GM23248 (cell line): ENCODE data around the gene LRIF1. TPM values are rescaled to one million over a fixed set of nuclear protein-coding genes. Genes with fewer than 3 reads are reported as not detected.

Source experiments
- DNase-seq: peaks from one replicate; pipeline ENCODE4 v3.0.0-alpha.2; 2015
- H2AFZ ChIP-seq: fragments of 200-600 bp; sonication (generic); 2 replicates; pipeline ENCODE4 v1.6.1; 2016; ENCODE audit warnings: antibody characterized with exemption
- H3F3A ChIP-seq: fragments of 200-600 bp; sonication (generic); 2 replicates; pipeline ENCODE4 v1.6.1; 2016; ENCODE audit warnings: mild to moderate bottlenecking, antibody characterized with exemption, mixed run types; ENCODE audit not compliant: insufficient read depth
- H3K27ac ChIP-seq: fragments of 200-600 bp; sonication (generic); 2 replicates; pipeline ENCODE4 v1.5.1; 2016; ENCODE audit warnings: mild to moderate bottlenecking
- H3K27me3 ChIP-seq: fragments of 200-600 bp; sonication (generic); replicated peaks from 2 replicates; pipeline ENCODE4 v1.6.1; 2016; ENCODE audit warnings: mild to moderate bottlenecking; ENCODE audit not compliant: insufficient read depth
- H3K36me3 ChIP-seq: fragments of 200-600 bp; sonication (generic); 2 replicates; pipeline ENCODE4 v1.6.1; 2016; ENCODE audit warnings: low read depth, mild to moderate bottlenecking
- H3K4me1 ChIP-seq: fragments of 200-600 bp; sonication (generic); 2 replicates; pipeline ENCODE4 v1.6.1; 2016; ENCODE audit warnings: mild to moderate bottlenecking; ENCODE audit not compliant: insufficient read depth
- H3K4me2 ChIP-seq: fragments of 200-600 bp; sonication (generic); one replicate; pipeline ENCODE4 v1.6.1; 2016; ENCODE audit warnings: mild to moderate bottlenecking; ENCODE audit not compliant: unreplicated experiment
- H3K4me3 ChIP-seq: fragments of 200-600 bp; sonication (generic); 2 replicates; pipeline ENCODE4 v1.5.1; 2016; ENCODE audit warnings: mild to moderate bottlenecking
- H3K79me2 ChIP-seq: fragments of 200-600 bp; sonication (generic); 2 replicates; pipeline ENCODE4 v1.6.1; 2016; ENCODE audit warnings: mild to moderate bottlenecking; ENCODE audit not compliant: insufficient read depth
- H3K9ac ChIP-seq: fragments of 200-600 bp; sonication (generic); 2 replicates; pipeline ENCODE4 v1.6.1; 2016; ENCODE audit warnings: mild to moderate bottlenecking
- H3K9me2 ChIP-seq: fragments of 200-600 bp; sonication (generic); 2 replicates; pipeline ENCODE4 v1.6.1; 2016; ENCODE audit warnings: mixed run types, mild to moderate bottlenecking, moderate library complexity; ENCODE audit not compliant: insufficient read depth
- H3K9me3 ChIP-seq: fragments of 200-600 bp; sonication (generic); one replicate; pipeline ENCODE4 v1.6.1; 2017; ENCODE audit warnings: low read depth
- H4K20me1 ChIP-seq: fragments of 200-600 bp; sonication (generic); 2 replicates; pipeline ENCODE4 v1.6.0; 2016; ENCODE audit not compliant: insufficient read depth
- EZH2 ChIP-seq: fragments of 200-600 bp; sonication (generic); IDR thresholded peaks from 2 replicates; pipeline ENCODE4 v1.6.1; 2018; ENCODE audit warnings: antibody characterized with exemption, mild to moderate bottlenecking; ENCODE audit not compliant: insufficient read depth, poor library complexity, severe bottlenecking
- EZH2phosphoT487 ChIP-seq: fragments of 200-600 bp; sonication (generic); IDR thresholded peaks from 2 replicates; pipeline ENCODE4 v1.6.1; 2018; ENCODE audit warnings: antibody characterized with exemption, moderate library complexity, mild to moderate bottlenecking, low read depth; ENCODE audit not compliant: insufficient read depth
- WGBS, 2 experiments: methylation state at CpG; one replicate each; pipeline ENCODE4 v1.1.6; 2015 to 2017; ENCODE audit warnings: low lambda C conversion rate in 2 of 2, low coverage in 1 of 2; ENCODE audit errors: missing lambda C conversion rate in 2 of 2; 5-methylcytosine and 5-hydroxymethylcytosine counted together
- in situ Hi-C: fragments of 300-500 bp; cut with MboI; formaldehyde crosslinking; loops from 2 replicates; pipeline ENCODE4 v1.15.0; 2020
- polyA plus RNA-seq: library from polyadenylated mRNA; unstranded; fragments of >200 nt; fragmentation: Nextera tagmentation; extraction: Ambion mirVana; gene quantifications from 2 replicates; pipeline ENCODE4 v1.2.1, GENCODE V29; 2016
- total RNA-seq: library from RNA; depleted of rRNA; stranded (reverse); fragments of >200 nt; shearing (Covaris generic); gene quantifications from 2 replicates; pipeline ENCODE4 v1.2.3, GENCODE V29; 2014

Gene LRIF1
- total and polyA plus RNA-seq, 2 experiments from 2014 or later: 18.6 to 19.2 TPM

- Histone ChIP-seq H3K4me2 (peak overlapping the region; percentile 42), H4K20me1 (no peaks in the 10 kb centered on the region), H3K27me3 (no peaks in the 10 kb centered on the region), H3K4me3 (peak overlapping the region; percentile 45; the same call in 1 of the 2 replicates), H3K27ac (no peak overlapping the region), H3K9me2 (no peaks in the 10 kb centered on the region), H3K36me3 (no peaks in the 10 kb centered on the region), H3K4me1 (peaks cover 11% of the 10 kb centered on the region; the same call in 1 of the 2 replicates), H3K79me2 (no peaks in the 10 kb centered on the region), H3K9me3 (peaks cover 3% of the 10 kb centered on the region), H3K9ac (peak overlapping the region; percentile 4; the same call in 1 of the 2 replicates), H3F3A (no peaks in the 10 kb centered on the region), H2AFZ (peak overlapping the region; percentile 54)
- in situ Hi-C loops: no loop called here
- peak; percentile 57 for DNase-seq
- no peak for TF ChIP-seq EZH2phosphoT487
- no peak for TF ChIP-seq EZH2
- 34 to 35% methylated on average over 2 of the region's 2 CpGs for whole genome bisulfite sequencing, 2 experiments
These were observed 46.9 kb downstream of the LRIF1 start for GRCh38 chr1:110916669-110917306.

- in situ Hi-C loops: no loop called here
- Histone ChIP-seq H2AFZ (peak overlapping the region; percentile 54), H3K27ac (no peak overlapping the region), H3K9me2 (no peaks in the 10 kb centered on the region), H3F3A (no peaks in the 10 kb centered on the region), H3K4me1 (peaks cover 11% of the 10 kb centered on the region; the same call in 1 of the 2 replicates), H4K20me1 (no peaks in the 10 kb centered on the region), H3K9me3 (peaks cover 3% of the 10 kb centered on the region), H3K79me2 (no peaks in the 10 kb centered on the region), H3K4me2 (peak overlapping the region; percentile 42), H3K4me3 (no peak overlapping the region; the same call in 1 of the 2 replicates), H3K9ac (no peak overlapping the region; the same call in 1 of the 2 replicates), H3K36me3 (no peaks in the 10 kb centered on the region), H3K27me3 (no peaks in the 10 kb centered on the region)
- 20 to 34% methylated on average over 2 of the region's 2 CpGs for WGBS, 2 experiments
- no peak for DNase-seq
- no peak for TF ChIP-seq EZH2phosphoT487
- TF ChIP-seq EZH2: no peak
These were observed 47.5 kb downstream of the LRIF1 start for GRCh38 chr1:110916274-110916668.

- Histone ChIP-seq H3K4me2 (no peak overlapping the region), H3K36me3 (no peaks in the 10 kb centered on the region), H4K20me1 (no peaks in the 10 kb centered on the region), H3K9me2 (no peaks in the 10 kb centered on the region), H3K4me1 (peaks cover 11% of the 10 kb centered on the region; the same call in 1 of the 2 replicates), H3K79me2 (no peaks in the 10 kb centered on the region), H3K27ac (no peak overlapping the region), H3K9me3 (peaks cover 3% of the 10 kb centered on the region), H3K27me3 (no peaks in the 10 kb centered on the region), H3F3A (no peaks in the 10 kb centered on the region), H2AFZ (no peak overlapping the region), H3K4me3 (no peak overlapping the region), H3K9ac (no peak overlapping the region)
- no peak for DNase-seq
- TF ChIP-seq EZH2phosphoT487: no peak
- no peak for TF ChIP-seq EZH2
- WGBS, 2 experiments: 17 to 29% methylated on average over 2 of the region's 2 CpGs
- in situ Hi-C loops: no loop called here
These were observed 47.9 kb downstream of the LRIF1 start for GRCh38 chr1:110915804-110916203.

- Histone ChIP-seq H3K9me2 (no peaks in the 10 kb centered on the region), H3K9ac (no peak overlapping the region), H3K27ac (no peak overlapping the region), H3F3A (no peaks in the 10 kb centered on the region), H3K4me1 (peaks cover 11% of the 10 kb centered on the region; the same call in 1 of the 2 replicates), H2AFZ (no peak overlapping the region), H3K79me2 (no peaks in the 10 kb centered on the region), H4K20me1 (no peaks in the 10 kb centered on the region), H3K9me3 (peaks cover 3% of the 10 kb centered on the region), H3K4me3 (no peak overlapping the region), H3K27me3 (no peaks in the 10 kb centered on the region), H3K4me2 (no peak overlapping the region), H3K36me3 (no peaks in the 10 kb centered on the region)
- peak; percentile 16 for DNase-seq
- in situ Hi-C loops: no loop called here
- no peak for TF ChIP-seq EZH2phosphoT487
- no peak for TF ChIP-seq EZH2
- 48 to 49% methylated on average over 3 of the region's 3 CpGs for WGBS, 2 experiments
These were observed 49.0 kb downstream of the LRIF1 start for GRCh38 chr1:110914676-110915075.
